ENCODE results near the gene TEX22. TPM values are rescaled to one million over a fixed set of nuclear protein-coding genes. Genes with fewer than 3 reads are reported as not detected.

TEX22 gene
- total and polyA plus RNA-seq, 2 experiments from 2014 or later, result 0.21 TPM

DNA sequence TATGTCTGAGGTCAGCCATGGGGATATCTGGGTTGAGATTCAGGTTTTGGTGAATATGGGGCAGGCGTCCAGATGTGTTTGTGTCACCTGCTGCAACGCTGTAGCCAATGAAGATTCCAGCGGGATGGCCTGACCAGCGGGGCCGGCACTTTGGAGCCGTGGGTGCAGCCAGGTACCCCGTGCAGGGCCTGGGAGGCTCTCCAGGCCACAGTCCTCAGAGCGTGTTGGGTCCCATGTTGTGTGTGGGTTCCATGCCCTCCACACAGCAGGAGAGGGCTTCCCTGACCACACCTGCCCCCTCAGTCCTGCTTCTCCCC, 2.8 kb upstream of the TEX22 start:
- no peaks in the 10 kb centered on the region; the same call in 2 of the 3 replicates for H3K4me1 Mint-ChIP-seq
- no peak for ATAC-seq

More for the DNA sequence above, 2.8 kb upstream of the TEX22 start:
- Mint-ChIP-seq H3K36me3 (ENCODE audit: low read depth) (peaks cover 21% of the 10 kb centered on the region), H3K9me3 (peaks cover 27% of the 10 kb centered on the region), H3K27me3 (ENCODE audit: insufficient read depth, low read depth, poor library complexity) (peaks cover 18% of the 10 kb centered on the region), H3K27ac (no peak overlapping the region), H3K4me3 (no peak overlapping the region)
- peaks cover 11% of the 10 kb centered on the region for H3K9me2 ChIP-seq (ENCODE audit: insufficient read depth)
- H3K4me1 ChIP-seq (ENCODE audit: insufficient read depth), result no peaks in the 10 kb centered on the region; the same call in 1 of the 2 replicates
- no peaks in the 10 kb centered on the region for H4K20me1 ChIP-seq (replicated peaks; ENCODE audit: insufficient read depth)
- H3K4me3 ChIP-seq, result no peak overlapping the region
- no peak for TF ChIP-seq ZNF114 (CRISPR knock-in tag; IDR thresholded peaks at IDR 0.05)
- TF ChIP-seq POLR2AphosphoS5 (IDR thresholded peaks at IDR 0.05; ENCODE audit: low read depth), result no peak
- TF ChIP-seq, protein P1, sequence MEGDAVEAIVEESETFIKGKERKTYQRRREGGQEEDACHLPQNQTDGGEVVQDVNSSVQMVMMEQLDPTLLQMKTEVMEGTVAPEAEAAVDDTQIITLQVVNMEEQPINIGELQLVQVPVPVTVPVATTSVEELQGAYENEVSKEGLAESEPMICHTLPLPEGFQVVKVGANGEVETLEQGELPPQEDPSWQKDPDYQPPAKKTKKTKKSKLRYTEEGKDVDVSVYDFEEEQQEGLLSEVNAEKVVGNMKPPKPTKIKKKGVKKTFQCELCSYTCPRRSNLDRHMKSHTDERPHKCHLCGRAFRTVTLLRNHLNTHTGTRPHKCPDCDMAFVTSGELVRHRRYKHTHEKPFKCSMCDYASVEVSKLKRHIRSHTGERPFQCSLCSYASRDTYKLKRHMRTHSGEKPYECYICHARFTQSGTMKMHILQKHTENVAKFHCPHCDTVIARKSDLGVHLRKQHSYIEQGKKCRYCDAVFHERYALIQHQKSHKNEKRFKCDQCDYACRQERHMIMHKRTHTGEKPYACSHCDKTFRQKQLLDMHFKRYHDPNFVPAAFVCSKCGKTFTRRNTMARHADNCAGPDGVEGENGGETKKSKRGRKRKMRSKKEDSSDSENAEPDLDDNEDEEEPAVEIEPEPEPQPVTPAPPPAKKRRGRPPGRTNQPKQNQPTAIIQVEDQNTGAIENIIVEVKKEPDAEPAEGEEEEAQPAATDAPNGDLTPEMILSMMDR (conservative IDR thresholded peaks at IDR 0.05; ENCODE audit: low read depth in 2 of 2), result no peak
- no peak for TF ChIP-seq JUNB (IDR thresholded peaks at IDR 0.05; ENCODE audit: unreplicated experiment)
- no peak for TF ChIP-seq CREB1 (CRISPR knock-in tag; IDR thresholded peaks at IDR 0.05; ENCODE audit: low read depth)
- no peak for TF ChIP-seq EZH2 (IDR thresholded peaks at IDR 0.05; ENCODE audit: low read depth, unreplicated experiment)
- TF ChIP-seq, protein P2, sequence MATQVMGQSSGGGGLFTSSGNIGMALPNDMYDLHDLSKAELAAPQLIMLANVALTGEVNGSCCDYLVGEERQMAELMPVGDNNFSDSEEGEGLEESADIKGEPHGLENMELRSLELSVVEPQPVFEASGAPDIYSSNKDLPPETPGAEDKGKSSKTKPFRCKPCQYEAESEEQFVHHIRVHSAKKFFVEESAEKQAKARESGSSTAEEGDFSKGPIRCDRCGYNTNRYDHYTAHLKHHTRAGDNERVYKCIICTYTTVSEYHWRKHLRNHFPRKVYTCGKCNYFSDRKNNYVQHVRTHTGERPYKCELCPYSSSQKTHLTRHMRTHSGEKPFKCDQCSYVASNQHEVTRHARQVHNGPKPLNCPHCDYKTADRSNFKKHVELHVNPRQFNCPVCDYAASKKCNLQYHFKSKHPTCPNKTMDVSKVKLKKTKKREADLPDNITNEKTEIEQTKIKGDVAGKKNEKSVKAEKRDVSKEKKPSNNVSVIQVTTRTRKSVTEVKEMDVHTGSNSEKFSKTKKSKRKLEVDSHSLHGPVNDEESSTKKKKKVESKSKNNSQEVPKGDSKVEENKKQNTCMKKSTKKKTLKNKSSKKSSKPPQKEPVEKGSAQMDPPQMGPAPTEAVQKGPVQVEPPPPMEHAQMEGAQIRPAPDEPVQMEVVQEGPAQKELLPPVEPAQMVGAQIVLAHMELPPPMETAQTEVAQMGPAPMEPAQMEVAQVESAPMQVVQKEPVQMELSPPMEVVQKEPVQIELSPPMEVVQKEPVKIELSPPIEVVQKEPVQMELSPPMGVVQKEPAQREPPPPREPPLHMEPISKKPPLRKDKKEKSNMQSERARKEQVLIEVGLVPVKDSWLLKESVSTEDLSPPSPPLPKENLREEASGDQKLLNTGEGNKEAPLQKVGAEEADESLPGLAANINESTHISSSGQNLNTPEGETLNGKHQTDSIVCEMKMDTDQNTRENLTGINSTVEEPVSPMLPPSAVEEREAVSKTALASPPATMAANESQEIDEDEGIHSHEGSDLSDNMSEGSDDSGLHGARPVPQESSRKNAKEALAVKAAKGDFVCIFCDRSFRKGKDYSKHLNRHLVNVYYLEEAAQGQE (IDR thresholded peaks at IDR 0.05; ENCODE audit: unreplicated experiment), result no peak
- TF ChIP-seq, protein P3, sequence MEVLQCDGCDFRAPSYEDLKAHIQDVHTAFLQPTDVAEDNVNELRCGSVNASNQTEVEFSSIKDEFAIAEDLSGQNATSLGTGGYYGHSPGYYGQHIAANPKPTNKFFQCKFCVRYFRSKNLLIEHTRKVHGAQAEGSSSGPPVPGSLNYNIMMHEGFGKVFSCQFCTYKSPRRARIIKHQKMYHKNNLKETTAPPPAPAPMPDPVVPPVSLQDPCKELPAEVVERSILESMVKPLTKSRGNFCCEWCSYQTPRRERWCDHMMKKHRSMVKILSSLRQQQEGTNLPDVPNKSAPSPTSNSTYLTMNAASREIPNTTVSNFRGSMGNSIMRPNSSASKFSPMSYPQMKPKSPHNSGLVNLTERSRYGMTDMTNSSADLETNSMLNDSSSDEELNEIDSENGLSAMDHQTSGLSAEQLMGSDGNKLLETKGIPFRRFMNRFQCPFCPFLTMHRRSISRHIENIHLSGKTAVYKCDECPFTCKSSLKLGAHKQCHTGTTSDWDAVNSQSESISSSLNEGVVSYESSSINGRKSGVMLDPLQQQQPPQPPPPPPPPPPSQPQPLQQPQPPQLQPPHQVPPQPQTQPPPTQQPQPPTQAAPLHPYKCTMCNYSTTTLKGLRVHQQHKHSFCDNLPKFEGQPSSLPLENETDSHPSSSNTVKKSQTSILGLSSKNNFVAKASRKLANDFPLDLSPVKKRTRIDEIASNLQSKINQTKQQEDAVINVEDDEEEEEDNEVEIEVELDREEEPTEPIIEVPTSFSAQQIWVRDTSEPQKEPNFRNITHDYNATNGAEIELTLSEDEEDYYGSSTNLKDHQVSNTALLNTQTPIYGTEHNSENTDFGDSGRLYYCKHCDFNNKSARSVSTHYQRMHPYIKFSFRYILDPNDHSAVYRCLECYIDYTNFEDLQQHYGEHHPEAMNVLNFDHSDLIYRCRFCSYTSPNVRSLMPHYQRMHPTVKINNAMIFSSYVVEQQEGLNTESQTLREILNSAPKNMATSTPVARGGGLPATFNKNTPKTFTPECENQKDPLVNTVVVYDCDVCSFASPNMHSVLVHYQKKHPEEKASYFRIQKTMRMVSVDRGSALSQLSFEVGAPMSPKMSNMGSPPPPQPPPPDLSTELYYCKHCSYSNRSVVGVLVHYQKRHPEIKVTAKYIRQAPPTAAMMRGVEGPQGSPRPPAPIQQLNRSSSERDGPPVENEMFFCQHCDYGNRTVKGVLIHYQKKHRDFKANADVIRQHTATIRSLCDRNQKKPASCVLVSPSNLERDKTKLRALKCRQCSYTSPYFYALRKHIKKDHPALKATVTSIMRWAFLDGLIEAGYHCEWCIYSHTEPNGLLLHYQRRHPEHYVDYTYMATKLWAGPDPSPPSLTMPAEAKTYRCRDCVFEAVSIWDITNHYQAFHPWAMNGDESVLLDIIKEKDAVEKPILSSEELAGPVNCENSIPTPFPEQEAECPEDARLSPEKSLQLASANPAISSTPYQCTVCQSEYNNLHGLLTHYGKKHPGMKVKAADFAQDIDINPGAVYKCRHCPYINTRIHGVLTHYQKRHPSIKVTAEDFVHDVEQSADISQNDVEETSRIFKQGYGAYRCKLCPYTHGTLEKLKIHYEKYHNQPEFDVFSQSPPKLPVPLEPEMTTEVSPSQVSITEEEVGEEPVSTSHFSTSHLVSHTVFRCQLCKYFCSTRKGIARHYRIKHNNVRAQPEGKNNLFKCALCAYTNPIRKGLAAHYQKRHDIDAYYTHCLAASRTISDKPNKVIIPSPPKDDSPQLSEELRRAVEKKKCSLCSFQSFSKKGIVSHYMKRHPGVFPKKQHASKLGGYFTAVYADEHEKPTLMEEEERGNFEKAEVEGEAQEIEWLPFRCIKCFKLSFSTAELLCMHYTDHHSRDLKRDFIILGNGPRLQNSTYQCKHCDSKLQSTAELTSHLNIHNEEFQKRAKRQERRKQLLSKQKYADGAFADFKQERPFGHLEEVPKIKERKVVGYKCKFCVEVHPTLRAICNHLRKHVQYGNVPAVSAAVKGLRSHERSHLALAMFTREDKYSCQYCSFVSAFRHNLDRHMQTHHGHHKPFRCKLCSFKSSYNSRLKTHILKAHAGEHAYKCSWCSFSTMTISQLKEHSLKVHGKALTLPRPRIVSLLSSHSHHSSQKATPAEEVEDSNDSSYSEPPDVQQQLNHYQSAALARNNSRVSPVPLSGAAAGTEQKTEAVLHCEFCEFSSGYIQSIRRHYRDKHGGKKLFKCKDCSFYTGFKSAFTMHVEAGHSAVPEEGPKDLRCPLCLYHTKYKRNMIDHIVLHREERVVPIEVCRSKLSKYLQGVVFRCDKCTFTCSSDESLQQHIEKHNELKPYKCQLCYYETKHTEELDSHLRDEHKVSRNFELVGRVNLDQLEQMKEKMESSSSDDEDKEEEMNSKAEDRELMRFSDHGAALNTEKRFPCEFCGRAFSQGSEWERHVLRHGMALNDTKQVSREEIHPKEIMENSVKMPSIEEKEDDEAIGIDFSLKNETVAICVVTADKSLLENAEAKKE (CRISPR knock-in tag; IDR thresholded peaks at IDR 0.05), result no peak
- no peak for TF ChIP-seq EZH2phosphoT487 (IDR thresholded peaks at IDR 0.05; ENCODE audit: unreplicated experiment)
- TF ChIP-seq ZNF331 (CRISPR knock-in tag; IDR thresholded peaks at IDR 0.05; ENCODE audit: low read depth), result no peak
- TF ChIP-seq NANOG (IDR thresholded peaks at IDR 0.05; ENCODE audit: borderline replicate concordance), result no peak
- 0 out of 2 replicates have a peak, but pooled peaks cover 3% of the 10 kb centered on the region for H3F3A ChIP-seq (replicated peaks; ENCODE audit: low read depth)
- H3K27ac ChIP-seq (ENCODE audit: low read depth), result no peak overlapping the region
- DNase-seq (ENCODE audit: low spot score), result no peak
- no peak overlapping the region for H3K4me2 ChIP-seq
- H3K27me3 ChIP-seq (ENCODE audit: insufficient read depth), result no peaks in the 10 kb centered on the region
- H3K79me2 ChIP-seq (replicated peaks; ENCODE audit: insufficient read depth), result no peaks in the 10 kb centered on the region
- H2AFZ ChIP-seq, result no peak overlapping the region
- peaks cover 2% of the 10 kb centered on the region; the same call in 1 of the 2 replicates for H3K36me3 ChIP-seq (ENCODE audit: insufficient read depth)
